Measurements from ENCODE around the gene RPL7L1. TPM values are rescaled to one million over a fixed set of nuclear protein-coding genes. Genes with fewer than 3 reads are reported as not detected.

The RPL7L1 gene
- total RNA-seq, 4 donors from 2014 or later = 49.6 to 67.0 (median 53.2) TPM

GRCh38 chr6:42916288-42916687 is 36.9 kb downstream of the RPL7L1 start:
- Histone ChIP-seq H3K4me3 (no peak overlapping the region), H3K4me1 (peaks cover 0 to 5% (median 0%) of the 10 kb centered on the region in 4 donors), H3K27me3 (no peaks in the 10 kb centered on the region), H3K36me3 (no peaks in the 10 kb centered on the region), H3K27ac (no peak overlapping the region), H3K9me3 (no peaks in the 10 kb centered on the region)
- no peak for DNase-seq
- no peak for TF ChIP-seq CTCF (IDR thresholded peaks at IDR 0.05)
- no peak for TF ChIP-seq POLR2A (IDR thresholded peaks at IDR 0.05)

- Histone ChIP-seq H3K4me1 (no peaks in the 10 kb centered on the region), H3K27ac (no peak overlapping the region), H3K9me3 (no peaks in the 10 kb centered on the region), H3K27me3 (no peaks in the 10 kb centered on the region), H3K4me3 (no peak overlapping the region), H3K36me3 (no peaks in the 10 kb centered on the region)
- TF ChIP-seq POLR2A (IDR thresholded peaks at IDR 0.05) = no peak
- no peak for TF ChIP-seq CTCF (IDR thresholded peaks at IDR 0.05)
- DNase-seq = no peak
These were observed 42.4 kb downstream of the RPL7L1 start for GRCh38 chr6:42921801-42922200.

- no peaks in the 10 kb centered on the region for H3K36me3 ChIP-seq
- peaks cover 0 to 7% (median 0%) of the 10 kb centered on the region in 4 donors for H3K4me1 ChIP-seq
- TF ChIP-seq POLR2A (IDR thresholded peaks at IDR 0.05) (no peak), CTCF (IDR thresholded peaks at IDR 0.05) (no peak)
- no peak overlapping the region for H3K27ac ChIP-seq
- DNase-seq = no peak
- no peak overlapping the region for H3K4me3 ChIP-seq
- no peaks in the 10 kb centered on the region for H3K9me3 ChIP-seq
- no peaks in the 10 kb centered on the region for H3K27me3 ChIP-seq
These were observed 44.2 kb downstream of the RPL7L1 start for GRCh38 chr6:42923666-42924065.

- peaks cover 0 to 7% (median under 1%) of the 10 kb centered on the region in 4 donors for H3K4me1 ChIP-seq
- TF ChIP-seq CTCF (IDR thresholded peaks at IDR 0.05) (no peak), POLR2A (IDR thresholded peaks at IDR 0.05) (no peak)
- no peak overlapping the region for H3K4me3 ChIP-seq
- no peak for DNase-seq
- no peaks in the 10 kb centered on the region for H3K27me3 ChIP-seq
- H3K9me3 ChIP-seq = no peaks in the 10 kb centered on the region
- no peaks in the 10 kb centered on the region for H3K36me3 ChIP-seq
- no peak overlapping the region for H3K27ac ChIP-seq
These were observed 45.9 kb downstream of the RPL7L1 start for GRCh38 chr6:42925248-42925857.

GRCh38 chr6:42928986-42929820 is 49.8 kb downstream of the RPL7L1 start, which contains the start of gene CNPY3:
TSS of gene CNPY3 (plus strand) at chr6:42929480. CDS start at chr6:42929571, 91 bp downstream.
- peaks cover 0 to 32% (median 10%) of the 10 kb centered on the region in 4 donors for H3K4me1 ChIP-seq
- peak; percentile 95 to 98 (median 97) for DNase-seq
- peaks cover 0 to 8% (median 0%) of the 10 kb centered on the region in 3 donors for H3K36me3 ChIP-seq
- peak within 1 kb of the TSS; percentile 64 to 89 (median 76) for H3K4me3 ChIP-seq
- H3K27ac ChIP-seq = peak within 1 kb of the TSS; percentile 85 to 98 (median 93)
- H3K9me3 ChIP-seq = no peaks in the 10 kb centered on the region
- no peaks in the 10 kb centered on the region for H3K27me3 ChIP-seq
- TF ChIP-seq POLR2A (IDR thresholded peaks at IDR 0.05) (peak; percentile 69 to 75), CTCF (IDR thresholded peaks at IDR 0.05) (peak in 2 of 6 experiments; percentile 10 to 24)
